AG09309 (cell line): ENCODE measurements around the gene CTDNEP1.
A peak's percentile ranks its signal among the peaks of the same experiment; 100 is the strongest.

Source experiments
- DNase-seq: peaks from one replicate; pipeline ENCODE4 v3.0.0-alpha.2; 2010; ENCODE audit warnings: low read depth
- H3K4me3 ChIP-seq: 2 replicates; pipeline ENCODE4 v1.5.1; 2011; ENCODE audit warnings: mild to moderate bottlenecking, low read depth, low read length, moderate library complexity; ENCODE audit not compliant: control insufficient read depth
- TF ChIP-seq, protein P1 (sequence below): IDR thresholded peaks from 2 replicates; pipeline ENCODE4 v1.5.1; 2011; ENCODE audit warnings: mild to moderate bottlenecking, low read depth, low read length, inconsistent platforms; ENCODE audit not compliant: insufficient read depth, control insufficient read depth; ENCODE audit errors: missing control alignments

The CTDNEP1 gene

DNA sequence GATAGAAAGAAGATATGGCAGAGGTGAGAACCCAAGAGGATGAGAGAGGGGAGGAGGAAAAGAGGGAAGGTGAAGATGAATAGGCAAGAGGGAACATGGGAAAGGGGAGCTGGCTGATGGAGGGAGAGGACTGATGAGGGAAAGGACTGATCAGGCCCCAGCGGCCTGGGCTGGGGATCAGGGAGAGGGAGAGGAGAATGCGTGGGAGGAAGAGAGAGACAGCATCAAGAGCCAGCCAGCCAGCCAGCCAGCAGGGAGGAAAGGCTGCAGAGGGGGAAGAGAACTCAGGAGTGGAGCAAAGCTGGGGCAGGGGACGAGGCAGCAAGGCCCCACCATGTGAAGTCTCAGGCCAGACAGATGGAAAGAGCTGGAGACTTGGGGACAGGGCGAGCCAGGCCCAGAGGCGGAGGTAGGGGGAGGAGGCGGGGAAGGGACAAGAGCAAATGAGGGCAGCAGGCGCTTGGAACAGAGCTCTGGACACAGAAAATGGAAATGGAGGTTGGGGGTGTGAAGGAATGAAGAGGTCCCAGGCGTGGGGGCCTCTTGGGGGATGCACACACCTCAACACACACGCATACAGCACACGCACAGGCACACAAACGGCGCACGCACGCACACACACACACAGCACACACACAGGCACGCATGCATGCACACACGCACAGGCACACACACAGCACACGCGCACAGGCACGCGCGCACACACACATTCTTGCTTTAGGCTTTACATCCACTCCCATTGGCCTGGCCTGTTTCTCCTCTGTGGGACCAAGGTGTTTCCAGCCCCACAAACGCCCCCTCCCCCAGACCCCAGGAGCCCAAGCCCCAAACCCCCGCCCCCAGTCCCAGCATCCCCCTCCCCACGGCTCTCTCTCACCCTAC, 44.2 kb downstream of the CTDNEP1 start:
- TF ChIP-seq, protein P1, sequence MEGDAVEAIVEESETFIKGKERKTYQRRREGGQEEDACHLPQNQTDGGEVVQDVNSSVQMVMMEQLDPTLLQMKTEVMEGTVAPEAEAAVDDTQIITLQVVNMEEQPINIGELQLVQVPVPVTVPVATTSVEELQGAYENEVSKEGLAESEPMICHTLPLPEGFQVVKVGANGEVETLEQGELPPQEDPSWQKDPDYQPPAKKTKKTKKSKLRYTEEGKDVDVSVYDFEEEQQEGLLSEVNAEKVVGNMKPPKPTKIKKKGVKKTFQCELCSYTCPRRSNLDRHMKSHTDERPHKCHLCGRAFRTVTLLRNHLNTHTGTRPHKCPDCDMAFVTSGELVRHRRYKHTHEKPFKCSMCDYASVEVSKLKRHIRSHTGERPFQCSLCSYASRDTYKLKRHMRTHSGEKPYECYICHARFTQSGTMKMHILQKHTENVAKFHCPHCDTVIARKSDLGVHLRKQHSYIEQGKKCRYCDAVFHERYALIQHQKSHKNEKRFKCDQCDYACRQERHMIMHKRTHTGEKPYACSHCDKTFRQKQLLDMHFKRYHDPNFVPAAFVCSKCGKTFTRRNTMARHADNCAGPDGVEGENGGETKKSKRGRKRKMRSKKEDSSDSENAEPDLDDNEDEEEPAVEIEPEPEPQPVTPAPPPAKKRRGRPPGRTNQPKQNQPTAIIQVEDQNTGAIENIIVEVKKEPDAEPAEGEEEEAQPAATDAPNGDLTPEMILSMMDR, result no peak
- H3K4me3 ChIP-seq, result no peak overlapping the region
- no peak for DNase-seq

- H3K4me3 ChIP-seq, result peak overlapping the region; percentile 55; the same call in 1 of the 2 replicates
- TF ChIP-seq, protein P1, result no peak
- DNase-seq, result no peak
Observed at GRCh38 chr17:7205561-7205960, 46.0 kb downstream of the CTDNEP1 start.

DNA sequence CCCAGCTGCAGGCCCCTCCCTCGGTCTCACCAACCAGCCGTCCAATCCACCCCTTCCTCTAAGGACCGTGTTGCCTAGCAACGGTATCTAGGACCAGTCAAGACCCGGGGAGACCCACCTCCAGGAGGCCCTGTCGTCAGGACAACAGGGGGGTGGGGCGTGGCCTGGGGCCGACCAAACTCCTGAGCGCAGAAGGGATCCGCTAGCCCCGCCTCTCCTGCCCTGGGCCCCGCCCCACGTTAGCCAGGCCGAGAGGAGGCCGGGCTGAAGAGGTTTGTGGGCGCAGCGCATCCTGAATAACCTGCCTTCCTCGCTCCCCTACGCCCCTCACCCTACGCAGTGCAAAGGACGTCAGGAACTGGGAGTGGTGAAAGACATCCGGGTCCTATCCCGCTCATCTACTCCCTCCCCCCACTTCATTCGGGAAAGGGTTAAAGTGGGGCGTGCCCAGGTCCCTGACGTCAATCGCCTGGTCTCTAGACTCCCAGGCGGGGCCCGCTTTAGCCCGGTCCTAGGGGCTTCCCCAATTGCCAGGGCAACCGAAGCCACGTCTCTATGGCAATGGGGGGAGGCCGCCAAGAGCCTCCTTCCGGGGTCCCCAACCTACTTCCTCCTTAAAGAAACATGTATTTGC, 46.6 kb downstream of the CTDNEP1 start:
- TF ChIP-seq, protein P1, result no peak
- H3K4me3 ChIP-seq, result peak overlapping the region; percentile 55
- DNase-seq, result no peak

GRCh38 chr17:7204336-7204735, 47.2 kb downstream of the CTDNEP1 start:
- TF ChIP-seq, protein P1, result no peak
- no peak for DNase-seq
- H3K4me3 ChIP-seq, result no peak overlapping the region; the same call in 1 of the 2 replicates

- TF ChIP-seq, protein P1, result no peak
- no peak overlapping the region for H3K4me3 ChIP-seq
- no peak for DNase-seq
Observed at GRCh38 chr17:7203391-7203790, 48.1 kb downstream of the CTDNEP1 start.

GRCh38 chr17:7196651-7197401, 54.7 kb downstream of the CTDNEP1 start:
- TF ChIP-seq, protein P1, result no peak
- no peak overlapping the region for H3K4me3 ChIP-seq
- no peak for DNase-seq
